RWPE1 (cell line): ENCODE measurements around the gene GZMM.
A peak's percentile ranks its signal among the peaks of the same experiment; 100 is the strongest.

ENCODE experiments used
- CTCF ChIA-PET: fragments of 350-600 bp; sonication (Branson Sonifier 250); formaldehyde crosslinking; extraction: SDS; loops from one replicate; lab custom pipeline; 2021; lab: Yijun Ruan, JAX
- POLR2A ChIA-PET: fragments of 400-600 bp; formaldehyde crosslinking; extraction: SDS; loops from one replicate; lab custom pipeline; 2020; ENCODE audit warnings: antibody characterized with exemption; ENCODE audit not compliant: low non-redundant PET; lab: Yijun Ruan, JAX
- DNase-seq: peaks from one replicate; pipeline ENCODE4 v3.0.0; 2012; ENCODE audit warnings: low spot score
- H3K27ac ChIP-seq: fragments of 450-650 bp; 2 replicates; pipeline ENCODE4 v1.5.1; 2017
- TF ChIP-seq, protein P1 (sequence below): fragments of 450-650 bp; conservative IDR thresholded peaks from 2 replicates; pipeline ENCODE4 v1.5.1; 2017; ENCODE audit warnings: low read depth, mild to moderate bottlenecking

GZMM gene

DNA sequence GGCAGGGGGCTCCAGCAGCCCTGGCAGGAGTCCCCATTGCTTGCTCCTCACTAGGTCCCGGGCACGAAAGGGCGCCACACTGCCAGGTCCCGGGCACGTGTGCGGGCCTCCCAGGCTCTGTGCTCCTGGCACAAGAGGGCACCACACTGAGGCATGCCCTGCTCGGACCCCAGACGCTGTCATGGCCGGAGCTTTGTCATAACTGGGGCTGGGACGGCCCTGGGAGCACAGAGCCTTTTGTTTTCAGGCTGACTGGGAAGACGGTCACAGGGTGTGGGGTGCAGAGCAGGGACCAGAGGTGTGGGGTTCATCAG is 35.9 kb downstream of the GZMM start:
- ChIA-PET POLR2A (no interaction called here), CTCF (no interaction called here)
- H3K27ac ChIP-seq, result peak overlapping the region; percentile 99
- TF ChIP-seq, protein P1, sequence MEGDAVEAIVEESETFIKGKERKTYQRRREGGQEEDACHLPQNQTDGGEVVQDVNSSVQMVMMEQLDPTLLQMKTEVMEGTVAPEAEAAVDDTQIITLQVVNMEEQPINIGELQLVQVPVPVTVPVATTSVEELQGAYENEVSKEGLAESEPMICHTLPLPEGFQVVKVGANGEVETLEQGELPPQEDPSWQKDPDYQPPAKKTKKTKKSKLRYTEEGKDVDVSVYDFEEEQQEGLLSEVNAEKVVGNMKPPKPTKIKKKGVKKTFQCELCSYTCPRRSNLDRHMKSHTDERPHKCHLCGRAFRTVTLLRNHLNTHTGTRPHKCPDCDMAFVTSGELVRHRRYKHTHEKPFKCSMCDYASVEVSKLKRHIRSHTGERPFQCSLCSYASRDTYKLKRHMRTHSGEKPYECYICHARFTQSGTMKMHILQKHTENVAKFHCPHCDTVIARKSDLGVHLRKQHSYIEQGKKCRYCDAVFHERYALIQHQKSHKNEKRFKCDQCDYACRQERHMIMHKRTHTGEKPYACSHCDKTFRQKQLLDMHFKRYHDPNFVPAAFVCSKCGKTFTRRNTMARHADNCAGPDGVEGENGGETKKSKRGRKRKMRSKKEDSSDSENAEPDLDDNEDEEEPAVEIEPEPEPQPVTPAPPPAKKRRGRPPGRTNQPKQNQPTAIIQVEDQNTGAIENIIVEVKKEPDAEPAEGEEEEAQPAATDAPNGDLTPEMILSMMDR, result no peak
- DNase-seq, result no peak

GRCh38 chr19:580274-580835 is 36.5 kb downstream of the GZMM start:
- POLR2A ChIA-PET, result no interaction called here
- TF ChIP-seq, protein P1, result no peak
- H3K27ac ChIP-seq, result peak overlapping the region; percentile 99
- CTCF ChIA-PET, result no interaction called here
- DNase-seq, result no peak

DNA sequence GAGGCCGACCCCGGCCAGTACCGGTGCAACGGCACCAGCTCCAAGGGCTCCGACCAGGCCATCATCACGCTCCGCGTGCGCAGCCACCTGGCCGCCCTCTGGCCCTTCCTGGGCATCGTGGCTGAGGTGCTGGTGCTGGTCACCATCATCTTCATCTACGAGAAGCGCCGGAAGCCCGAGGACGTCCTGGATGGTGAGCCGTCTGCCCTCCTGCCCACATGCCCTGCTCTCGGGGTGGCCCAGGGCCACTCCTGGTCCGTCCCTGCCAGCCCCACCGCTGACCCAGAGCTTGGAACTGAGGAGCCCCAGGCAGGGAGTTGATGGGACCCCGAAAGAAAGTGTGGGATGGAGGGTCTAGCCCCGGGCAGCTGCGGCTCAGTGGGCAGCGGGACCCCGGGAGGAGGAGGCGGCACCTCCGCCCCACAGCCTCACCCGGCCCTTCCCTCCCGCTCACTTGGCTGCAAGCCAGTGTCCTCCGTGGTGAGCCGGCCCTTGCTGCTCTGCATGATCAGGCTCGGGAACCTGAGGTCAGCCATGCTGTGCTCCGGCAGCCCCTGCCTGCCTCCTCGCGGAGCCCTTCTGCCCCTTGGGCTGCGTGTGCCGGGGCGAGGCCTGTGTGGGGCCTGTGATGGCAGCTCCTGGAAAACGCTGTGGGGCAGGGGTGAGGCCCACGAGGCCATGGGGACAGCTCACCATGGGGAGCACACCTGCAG is 37.7 kb downstream of the GZMM start:
- no peak for DNase-seq
- CTCF ChIA-PET, result interaction anchor here (0.6 kb wide), 1 partner anchor 238 kb away, joined by 3 read pairs; no protein-coding TSS in a partner anchor
- peak overlapping the region; percentile 56; the same call in 1 of the 2 replicates for H3K27ac ChIP-seq
- POLR2A ChIA-PET, result no interaction called here
- TF ChIP-seq, protein P1, result no peak

DNA sequence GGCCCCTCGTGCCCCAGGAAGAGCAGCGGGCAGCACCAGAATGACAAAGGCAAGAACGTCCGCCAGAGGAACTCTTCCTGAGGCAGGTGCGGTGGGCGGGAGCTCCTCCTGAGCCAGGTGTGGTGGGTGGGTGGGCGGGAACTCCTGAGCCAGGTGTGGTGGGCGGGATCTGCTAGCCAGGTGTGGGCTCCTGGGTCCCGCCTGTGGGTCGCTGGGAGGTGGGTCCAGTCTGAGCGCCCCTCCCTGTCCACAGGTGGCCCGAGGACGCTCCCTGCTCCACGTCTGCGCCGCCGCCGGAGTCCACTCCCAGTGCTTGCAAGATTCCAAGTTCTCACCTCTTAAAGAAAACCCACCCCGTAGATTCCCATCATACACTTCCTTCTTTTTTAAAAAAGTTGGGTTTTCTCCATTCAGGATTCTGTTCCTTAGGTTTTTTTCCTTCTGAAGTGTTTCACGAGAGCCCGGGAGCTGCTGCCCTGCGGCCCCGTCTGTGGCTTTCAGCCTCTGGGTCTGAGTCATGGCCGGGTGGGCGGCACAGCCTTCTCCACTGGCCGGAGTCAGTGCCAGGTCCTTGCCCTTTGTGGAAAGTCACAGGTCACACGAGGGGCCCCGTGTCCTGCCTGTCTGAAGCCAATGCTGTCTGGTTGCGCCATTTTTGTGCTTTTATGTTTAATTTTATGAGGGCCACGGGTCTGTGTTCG is 38.8 kb downstream of the GZMM start:
- TF ChIP-seq, protein P1, result no peak
- peak overlapping the region; percentile 56 for H3K27ac ChIP-seq
- POLR2A ChIA-PET, result interaction anchor here (0.6 kb wide), 1 partner anchor 93 kb away, joined by 4 read pairs; no protein-coding TSS in a partner anchor
- CTCF ChIA-PET, result interaction anchor here (0.6 to 0.7 kb wide), 2 partner anchors 99 to 237 kb away, joined by 3 read pairs; no protein-coding TSS in a partner anchor
- no peak for DNase-seq

- CTCF ChIA-PET, result interaction anchor here (0.6 to 1.5 kb wide), 5 partner anchors 11 to 122 kb away, joined by 3 to 4 read pairs (median 3); partner anchors contain the start of gene BSG
- DNase-seq, result no peak
- POLR2A ChIA-PET, result interaction anchor here (0.6 kb wide), 2 partner anchors 51 to 92 kb away, joined by 3 to 4 read pairs; no protein-coding TSS in a partner anchor
- TF ChIP-seq, protein P1, result no peak
- H3K27ac ChIP-seq, result peak overlapping the region; percentile 56
Observed at GRCh38 chr19:583198-583967, 39.5 kb downstream of the GZMM start.

GRCh38 chr19:583968-584239 is 40.1 kb downstream of the GZMM start:
- TF ChIP-seq, protein P1, result no peak
- peak overlapping the region; percentile 56 for H3K27ac ChIP-seq
- CTCF ChIA-PET, result interaction anchor here (0.6 to 1.5 kb wide), 8 partner anchors 8 to 124 kb away, joined by 3 to 8 read pairs (median 4); partner anchors contain the start of gene BSG
- POLR2A ChIA-PET, result no interaction called here
- DNase-seq, result no peak
